Measurements from ENCODE around the gene SLC22A16.

DNA sequence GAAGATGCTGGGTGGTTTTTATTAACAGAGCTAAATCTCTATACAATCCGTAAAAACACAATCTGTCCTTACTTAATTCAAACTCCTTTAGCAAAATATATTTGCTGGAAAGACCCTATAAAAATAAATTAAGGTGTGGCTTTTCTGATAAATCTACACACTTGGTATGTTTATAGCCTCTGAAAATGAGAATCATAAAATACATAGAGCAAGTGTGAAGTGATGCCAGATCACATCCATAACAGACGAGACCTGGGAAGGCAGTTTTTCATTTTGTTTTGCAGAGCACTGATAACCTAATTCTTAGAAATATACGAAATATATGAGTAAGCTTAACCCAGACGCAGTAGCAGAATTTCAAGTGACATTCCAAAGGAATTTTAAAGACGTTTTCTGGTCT, 50.6 kb downstream of the SLC22A16 start:
- TF ChIP-seq EZH2phosphoT487 (IDR thresholded peaks at IDR 0.05; ENCODE audit: insufficient read depth, low read depth) = no peak
- no peak for TF ChIP-seq EZH2 (IDR thresholded peaks at IDR 0.05; ENCODE audit: insufficient read depth, poor library complexity, severe bottlenecking)
